ENCODE data around the gene SHLD2. TPM values are rescaled to one million over a fixed set of nuclear protein-coding genes. Genes with fewer than 3 reads are reported as not detected.
"Not testable (repeated sequence)": the region's sequence is repeated elsewhere in the genome, so short reads cannot be mapped to it uniquely, and the experiment has no call there.

The SHLD2 gene
- total RNA-seq, 1 experiment from 2014 or later: 15.9 TPM

GRCh38 chr10:87093632-87094372 is 1.2 kb upstream of the SHLD2 start:
- Histone ChIP-seq H3K36me3 (ENCODE audit: low read depth) (0 out of 2 replicates have a peak, but pooled peaks cover 2% of the 10 kb centered on the region), H3F3A (ENCODE audit: insufficient read depth, low read depth) (peaks cover 24% of the 10 kb centered on the region), H3K4me3 (peak overlapping the region; percentile 58), H3K9me3 (ENCODE audit: insufficient read depth, low read depth) (no peaks in the 10 kb centered on the region), H3K79me2 (ENCODE audit: low read depth) (peaks cover 67% of the 10 kb centered on the region), H2AFZ (no peak overlapping the region; the same call in 1 of the 2 replicates), H3K27me3 (ENCODE audit: insufficient read depth, low read depth) (no peaks in the 10 kb centered on the region), H3K4me1 (replicated peaks; ENCODE audit: insufficient read depth) (peaks cover 40% of the 10 kb centered on the region), H4K20me1 (ENCODE audit: insufficient read depth) (no peaks in the 10 kb centered on the region), H3K27ac (peak overlapping the region; percentile 80), H3K4me2 (peak overlapping the region; percentile 83), H3K9me2 (ENCODE audit: insufficient read depth) (no peaks in the 10 kb centered on the region)
- ChIA-PET CTCF (no interaction called here), POLR2A (ENCODE audit: unreplicated experiment) (interaction anchor here (0.6 to 0.7 kb wide), 3 partner anchors 41 to 136 kb away, joined by 3 to 6 read pairs (median 6); partner anchors contain the start of gene SNCG)
- DNase-seq: peak; percentile 31 to 34
- TF ChIP-seq CTCF (conservative IDR thresholded peaks at IDR 0.05) (no peak), EZH2 (IDR thresholded peaks at IDR 0.05; ENCODE audit: low read depth) (no peak)
- intact Hi-C loops (cut with micrococcal nuclease; ENCODE audit: unreplicated experiment): loop anchor here (2.0 kb wide), 2 partner anchors 123 to 337 kb away; partner anchors contain the start of gene BMPR1A
- no TSS peak for BruUV-seq (replicated peaks)

- no peak for TF ChIP-seq EZH2 (IDR thresholded peaks at IDR 0.05; ENCODE audit: low read depth)
- peaks cover 51% of the 10 kb centered on the region for H3K79me2 ChIP-seq (ENCODE audit: low read depth)
- TSS peak; percentile 40 for BruUV-seq (replicated peaks)
- peak overlapping the region; percentile 86 for H3K4me2 ChIP-seq
- peak overlapping the region; percentile 82 for H2AFZ ChIP-seq
- H3F3A ChIP-seq (ENCODE audit: insufficient read depth, low read depth): peaks cover 24% of the 10 kb centered on the region
- peaks cover 34% of the 10 kb centered on the region for H3K4me1 ChIP-seq (replicated peaks; ENCODE audit: insufficient read depth)
- no peaks in the 10 kb centered on the region for H3K27me3 ChIP-seq (ENCODE audit: insufficient read depth, low read depth)
- H3K4me3 ChIP-seq: peak overlapping the region; percentile 83
- ChIA-PET POLR2A (ENCODE audit: unreplicated experiment) (interaction anchor here (0.6 kb wide), 1 partner anchor 136 kb away, joined by 4 read pairs; no protein-coding TSS in a partner anchor), CTCF (no interaction called here)
- H3K36me3 ChIP-seq (ENCODE audit: low read depth): no peaks in the 10 kb centered on the region
- no peaks in the 10 kb centered on the region for H3K9me3 ChIP-seq (ENCODE audit: insufficient read depth, low read depth)
- peak overlapping the region; percentile 79 for H3K27ac ChIP-seq
- H3K9me2 ChIP-seq (ENCODE audit: insufficient read depth): no peaks in the 10 kb centered on the region
- intact Hi-C loops (cut with micrococcal nuclease; ENCODE audit: unreplicated experiment): loop anchor here (2.0 kb wide), 1 partner anchor 125 kb away; no protein-coding TSS in a partner anchor
- DNase-seq: peak; percentile 60 to 82
- H4K20me1 ChIP-seq (ENCODE audit: insufficient read depth): no peaks in the 10 kb centered on the region
Observed at GRCh38 chr10:87095236-87095945, 385 bp downstream of the SHLD2 start.

GRCh38 chr10:87101996-87102395 is 7.0 kb downstream of the SHLD2 start:
- no TSS peak for BruUV-seq (replicated peaks)
- Histone ChIP-seq H3K4me3 (no peak overlapping the region), H3K27me3 (ENCODE audit: insufficient read depth, low read depth) (no peaks in the 10 kb centered on the region), H3K27ac (no peak overlapping the region), H3K9me2 (ENCODE audit: insufficient read depth) (no peaks in the 10 kb centered on the region), H3K36me3 (ENCODE audit: low read depth) (peaks cover 5% of the 10 kb centered on the region; the same call in 1 of the 2 replicates), H3F3A (ENCODE audit: insufficient read depth, low read depth) (no peaks in the 10 kb centered on the region), H3K4me1 (replicated peaks; ENCODE audit: insufficient read depth) (peaks cover 3% of the 10 kb centered on the region; the same call in 1 of the 2 replicates), H2AFZ (no peak overlapping the region), H3K9me3 (ENCODE audit: insufficient read depth, low read depth) (no peaks in the 10 kb centered on the region), H3K4me2 (no peak overlapping the region), H3K79me2 (ENCODE audit: low read depth) (peaks cover 6% of the 10 kb centered on the region), H4K20me1 (ENCODE audit: insufficient read depth) (no peaks in the 10 kb centered on the region)
- no peak for DNase-seq
- ChIA-PET POLR2A (ENCODE audit: unreplicated experiment) (no interaction called here), CTCF (no interaction called here)
- TF ChIP-seq CTCF (conservative IDR thresholded peaks at IDR 0.05): no peak
- no peak for TF ChIP-seq EZH2 (IDR thresholded peaks at IDR 0.05; ENCODE audit: low read depth)
- intact Hi-C loops (cut with micrococcal nuclease; ENCODE audit: unreplicated experiment): no loop called here

- H4K20me1 ChIP-seq (ENCODE audit: insufficient read depth); H2AFZ ChIP-seq; BruUV-seq (replicated peaks); H3K4me3 ChIP-seq; POLR2A ChIA-PET (ENCODE audit: unreplicated experiment); DNase-seq; CTCF ChIA-PET; H3K36me3 ChIP-seq (ENCODE audit: low read depth); intact Hi-C loops (cut with micrococcal nuclease; ENCODE audit: unreplicated experiment); H3F3A ChIP-seq (ENCODE audit: insufficient read depth, low read depth); H3K9me2 ChIP-seq (ENCODE audit: insufficient read depth); H3K4me2 ChIP-seq; H3K27ac ChIP-seq; H3K4me1 ChIP-seq (replicated peaks; ENCODE audit: insufficient read depth); H3K27me3 ChIP-seq (ENCODE audit: insufficient read depth, low read depth); H3K79me2 ChIP-seq (ENCODE audit: low read depth); H3K9me3 ChIP-seq (ENCODE audit: insufficient read depth, low read depth): not testable (repeated sequence)
Observed at GRCh38 chr10:87104727-87105126, 9.7 kb downstream of the SHLD2 start.
